Naive B cell (primary cell): ENCODE data around the gene MROH9. TPM values are rescaled to one million over a fixed set of nuclear protein-coding genes. Genes with fewer than 3 reads are reported as not detected.

Experiments used
- ATAC-seq, 2 donors: fragments of 150-1000 bp; cut with Tn5 transposase; 2 replicates each; pipeline ENCODE4 v1.10.0; 2021; ENCODE audit warnings: low read depth in 2 of 2, mild to moderate bottlenecking in 2 of 2, moderate library complexity in 2 of 2
- DNase-seq: peaks from one replicate; pipeline ENCODE4 v3.0.0; 2022
- H3K27ac Mint-ChIP-seq, 6 donors: one replicate each; pipeline ENCODE4 v1.8.0; 2020 to 2022; ENCODE audit warnings: mild to moderate bottlenecking in 6 of 6, mixed read lengths in 6 of 6, moderate library complexity in 5 of 6, inconsistent platforms in 2 of 6
- H3K27me3 Mint-ChIP-seq, 3 donors: one replicate each; pipeline ENCODE4 v1.8.0; 2021 to 2022; ENCODE audit warnings: mixed read lengths in 3 of 3, mild to moderate bottlenecking in 1 of 3
- H3K36me3 Mint-ChIP-seq, 2 donors: one replicate each; pipeline ENCODE4 v1.8.0; 2020 to 2022; ENCODE audit warnings: mixed read lengths in 2 of 2, inconsistent platforms in 1 of 2, mild to moderate bottlenecking in 1 of 2
- H3K4me1 Mint-ChIP-seq, 3 donors: one replicate each; pipeline ENCODE4 v1.8.0; 2020 to 2022; ENCODE audit warnings: mixed read lengths in 3 of 3, inconsistent platforms in 1 of 3, mild to moderate bottlenecking in 1 of 3, moderate library complexity in 1 of 3
- H3K4me3 Mint-ChIP-seq, 8 donors: one replicate each; pipeline ENCODE4 v1.8.0; 2020 to 2022; ENCODE audit warnings: mild to moderate bottlenecking in 8 of 8, mixed read lengths in 8 of 8, moderate library complexity in 8 of 8, inconsistent platforms in 2 of 8
- H3K9me3 Mint-ChIP-seq, 7 donors: one replicate each; pipeline ENCODE4 v1.8.0; 2020 to 2022; ENCODE audit warnings: mixed read lengths in 7 of 7, mild to moderate bottlenecking in 5 of 7, inconsistent platforms in 2 of 7, moderate library complexity in 1 of 7
- polyA plus RNA-seq, 6 donors: library from polyadenylated mRNA; unstranded; fragments of 300-500 nt; fragmentation: Illumina TruSeq; gene quantifications; one replicate each; pipeline ENCODE4 v1.2.3, GENCODE V29; 2021; ENCODE audit warnings: low read depth in 6 of 6

The MROH9 gene
- polyA plus RNA-seq, 6 donors from 2014 or later, result not detected

GRCh38 chr1:171062902-171063301 lies 127.6 kb downstream of the MROH9 start:
- no peak for ATAC-seq
- H3K27me3 Mint-ChIP-seq, result no peaks in the 10 kb centered on the region

DNA sequence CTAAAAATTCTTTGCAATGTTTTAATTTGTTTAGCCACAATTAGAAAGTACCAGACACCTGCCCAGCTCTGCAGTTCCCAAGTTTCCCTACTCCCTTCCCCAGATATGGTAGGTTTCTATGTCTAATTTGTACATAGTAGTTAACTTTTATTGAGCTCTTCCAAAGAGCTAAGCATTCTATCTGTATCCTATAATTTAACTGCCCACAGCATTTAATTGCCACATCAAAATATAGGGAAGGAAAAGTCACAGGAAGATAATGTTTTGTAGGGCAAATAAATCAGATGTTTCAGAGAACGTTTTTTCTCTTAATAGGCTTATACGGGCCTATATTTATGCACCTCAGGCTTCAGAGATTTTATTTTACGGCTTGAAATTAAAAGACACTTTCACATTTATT lies 139.7 kb downstream of the MROH9 start:
- peaks cover 3 to 16% (median 15%) of the 10 kb centered on the region in 3 donors for H3K27me3 Mint-ChIP-seq
- H3K4me1 Mint-ChIP-seq, result no peaks in the 10 kb centered on the region
- ATAC-seq, result no peak
- no peak overlapping the region for H3K27ac Mint-ChIP-seq
- DNase-seq, result no peak
- H3K4me3 Mint-ChIP-seq, result no peak overlapping the region
- no peaks in the 10 kb centered on the region for H3K36me3 Mint-ChIP-seq
- H3K9me3 Mint-ChIP-seq, result peaks cover 0 to 3% (median 0%) of the 10 kb centered on the region in 7 donors

More at GRCh38 chr1:171062902-171063301, 127.6 kb downstream of the MROH9 start:
- Mint-ChIP-seq H3K36me3 (no peaks in the 10 kb centered on the region), H3K4me3 (no peak overlapping the region), H3K4me1 (no peaks in the 10 kb centered on the region), H3K9me3 (peaks cover 0 to 7% (median 0%) of the 10 kb centered on the region in 7 donors), H3K27ac (no peak overlapping the region)
- no peak for DNase-seq

GRCh38 chr1:171081314-171081753 lies 146.0 kb downstream of the MROH9 start:
- no peak overlapping the region for H3K27ac Mint-ChIP-seq
- no peak for ATAC-seq
- H3K4me3 Mint-ChIP-seq, result no peak overlapping the region
- peaks cover 0 to 6% (median 4%) of the 10 kb centered on the region in 3 donors for H3K27me3 Mint-ChIP-seq
- H3K4me1 Mint-ChIP-seq, result no peaks in the 10 kb centered on the region
- H3K9me3 Mint-ChIP-seq, result peaks cover 0 to 3% (median 0%) of the 10 kb centered on the region in 7 donors
- no peaks in the 10 kb centered on the region for H3K36me3 Mint-ChIP-seq
- DNase-seq, result no peak

GRCh38 chr1:171081763-171082201 lies 146.4 kb downstream of the MROH9 start:
- Mint-ChIP-seq H3K4me1 (no peaks in the 10 kb centered on the region), H3K4me3 (no peak overlapping the region), H3K27me3 (peaks cover 0 to 4% (median 2%) of the 10 kb centered on the region in 3 donors), H3K36me3 (no peaks in the 10 kb centered on the region), H3K27ac (no peak overlapping the region), H3K9me3 (no peaks in the 10 kb centered on the region)
- ATAC-seq, result no peak
- no peak for DNase-seq

GRCh38 chr1:171082606-171083005 lies 147.3 kb downstream of the MROH9 start:
- Mint-ChIP-seq H3K27ac (no peak overlapping the region), H3K36me3 (no peaks in the 10 kb centered on the region), H3K4me1 (no peaks in the 10 kb centered on the region), H3K9me3 (no peaks in the 10 kb centered on the region), H3K27me3 (peaks cover 0 to 5% (median 0%) of the 10 kb centered on the region in 3 donors), H3K4me3 (no peak overlapping the region)
- ATAC-seq (no peak), DNase-seq (no peak)

DNA sequence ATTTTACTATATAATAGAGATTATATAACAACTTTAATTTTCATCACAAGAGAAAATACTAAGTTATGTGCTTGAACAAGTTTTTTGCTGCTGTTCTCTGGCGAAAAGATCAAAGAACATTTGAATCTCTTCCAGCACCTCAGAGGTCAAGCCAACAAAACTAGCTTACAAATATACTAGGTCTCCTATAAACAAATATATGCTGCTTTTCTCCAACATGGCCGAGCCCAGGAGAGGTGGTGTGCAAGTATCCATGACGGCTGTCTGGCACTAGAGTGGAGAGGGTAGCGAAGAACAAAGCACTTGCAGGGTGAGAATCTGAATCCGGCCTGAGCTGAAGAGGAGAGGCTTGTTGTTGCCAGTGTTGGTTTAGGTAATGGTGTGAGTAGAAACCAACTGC lies 147.9 kb downstream of the MROH9 start:
- Mint-ChIP-seq H3K27me3 (peaks cover 0 to 5% (median 0%) of the 10 kb centered on the region in 3 donors), H3K9me3 (no peaks in the 10 kb centered on the region), H3K27ac (peak overlapping the region in 1 of 6 donors; percentile 1), H3K4me3 (no peak overlapping the region), H3K4me1 (no peaks in the 10 kb centered on the region), H3K36me3 (no peaks in the 10 kb centered on the region)
- ATAC-seq (no peak), DNase-seq (no peak)

DNA sequence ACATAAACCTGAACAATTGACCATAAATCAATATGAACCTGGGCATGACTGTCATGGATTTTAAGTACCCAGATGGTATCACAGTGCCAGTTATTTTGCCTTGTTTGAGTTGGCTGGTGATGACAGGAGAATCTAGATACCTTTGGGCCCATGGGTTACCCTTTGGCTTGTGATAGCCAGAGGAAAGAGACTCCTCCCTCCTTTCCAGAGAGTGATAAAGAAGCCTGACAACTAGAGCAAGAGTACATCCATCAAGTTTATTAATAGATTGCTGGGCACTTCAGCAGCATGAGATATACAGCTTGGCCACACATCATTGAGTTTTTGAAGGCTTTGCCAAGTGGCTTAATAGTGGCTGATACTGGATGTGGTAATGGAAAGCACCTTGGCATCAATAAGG lies 148.8 kb downstream of the MROH9 start:
- Mint-ChIP-seq H3K4me1 (no peaks in the 10 kb centered on the region), H3K4me3 (no peak overlapping the region), H3K27me3 (peaks cover 0 to 5% (median 0%) of the 10 kb centered on the region in 3 donors), H3K27ac (no peak overlapping the region), H3K36me3 (no peaks in the 10 kb centered on the region), H3K9me3 (no peaks in the 10 kb centered on the region)
- DNase-seq (no peak), ATAC-seq (no peak)

DNA sequence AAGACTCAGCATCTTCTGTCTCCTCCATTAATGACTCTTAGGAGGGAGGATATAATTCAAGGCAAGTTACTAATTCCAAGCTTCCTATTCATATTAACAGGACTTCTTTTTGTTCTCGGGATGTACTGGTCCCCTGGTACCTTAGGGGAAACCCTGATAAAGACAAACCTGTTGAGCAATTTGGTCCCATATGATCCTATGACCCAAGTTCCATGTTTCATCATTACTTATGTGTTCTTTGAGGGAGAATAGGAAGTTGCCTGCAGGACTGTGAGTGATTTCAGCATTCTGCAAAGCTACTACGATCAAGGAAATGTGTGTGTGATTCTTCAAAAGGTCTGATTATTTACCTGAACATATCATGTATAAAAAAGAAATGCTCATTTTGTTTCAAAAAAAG lies 149.5 kb downstream of the MROH9 start:
- no peak overlapping the region for H3K27ac Mint-ChIP-seq

DNA sequence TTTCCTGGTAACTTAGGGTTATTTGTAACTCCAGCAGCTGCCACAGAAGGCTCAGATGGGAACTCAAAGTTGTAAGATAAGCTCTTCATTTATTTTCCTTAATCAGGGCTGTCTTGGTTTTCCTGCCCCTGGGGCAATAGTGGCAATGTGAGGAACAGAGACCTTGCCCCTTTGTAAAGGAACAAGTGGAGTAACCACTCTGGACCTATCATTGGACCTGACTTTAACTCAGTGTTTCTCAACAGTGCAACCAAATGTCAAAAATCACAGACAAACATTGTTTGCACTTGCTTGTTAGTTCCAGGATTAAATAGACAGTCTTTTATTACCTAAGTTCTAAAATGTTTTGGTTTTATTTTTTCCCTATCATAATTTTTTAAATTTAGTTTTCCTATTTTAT lies 152.6 kb downstream of the MROH9 start:
- H3K4me3 Mint-ChIP-seq, result no peak overlapping the region
- H3K27me3 Mint-ChIP-seq, result peaks cover 0 to 5% (median 0%) of the 10 kb centered on the region in 3 donors
- H3K9me3 Mint-ChIP-seq, result no peaks in the 10 kb centered on the region
- no peak for ATAC-seq
- DNase-seq, result no peak
- no peak overlapping the region for H3K27ac Mint-ChIP-seq
- H3K4me1 Mint-ChIP-seq, result no peaks in the 10 kb centered on the region
- no peaks in the 10 kb centered on the region for H3K36me3 Mint-ChIP-seq

More for the DNA sequence above, 149.5 kb downstream of the MROH9 start:
- no peaks in the 10 kb centered on the region for H3K9me3 Mint-ChIP-seq
- no peaks in the 10 kb centered on the region for H3K36me3 Mint-ChIP-seq
- H3K27me3 Mint-ChIP-seq, result peaks cover 0 to 5% (median 0%) of the 10 kb centered on the region in 3 donors
- no peaks in the 10 kb centered on the region for H3K4me1 Mint-ChIP-seq
- ATAC-seq, result no peak
- H3K4me3 Mint-ChIP-seq, result no peak overlapping the region
- no peak for DNase-seq

- DNase-seq (no peak), ATAC-seq (no peak)
- Mint-ChIP-seq H3K36me3 (no peaks in the 10 kb centered on the region), H3K4me1 (no peaks in the 10 kb centered on the region), H3K9me3 (no peaks in the 10 kb centered on the region), H3K27ac (no peak within 1 kb of the TSS), H3K27me3 (peaks cover 0 to 5% (median 0%) of the 10 kb centered on the region in 3 donors), H3K4me3 (no peak within 1 kb of the TSS)
Measured at GRCh38 chr1:171090604-171091003, 155.3 kb downstream of the MROH9 start, which contains the start of gene FMO3. FMO3 (plus strand) TSS chr1:171090905; CDS start chr1:171092659, 1,754 bp downstream.

- ATAC-seq (no peak), DNase-seq (no peak)
- H3K4me3 Mint-ChIP-seq, result no peak overlapping the region
- H3K4me1 Mint-ChIP-seq, result no peaks in the 10 kb centered on the region
- H3K27me3 Mint-ChIP-seq, result peaks cover 0 to 15% (median 0%) of the 10 kb centered on the region in 3 donors
- peaks cover 0 to 3% (median 0%) of the 10 kb centered on the region in 7 donors for H3K9me3 Mint-ChIP-seq
- H3K36me3 Mint-ChIP-seq, result no peaks in the 10 kb centered on the region
- H3K27ac Mint-ChIP-seq, result no peak overlapping the region
Measured at GRCh38 chr1:171103862-171104261, 168.5 kb downstream of the MROH9 start.

DNA sequence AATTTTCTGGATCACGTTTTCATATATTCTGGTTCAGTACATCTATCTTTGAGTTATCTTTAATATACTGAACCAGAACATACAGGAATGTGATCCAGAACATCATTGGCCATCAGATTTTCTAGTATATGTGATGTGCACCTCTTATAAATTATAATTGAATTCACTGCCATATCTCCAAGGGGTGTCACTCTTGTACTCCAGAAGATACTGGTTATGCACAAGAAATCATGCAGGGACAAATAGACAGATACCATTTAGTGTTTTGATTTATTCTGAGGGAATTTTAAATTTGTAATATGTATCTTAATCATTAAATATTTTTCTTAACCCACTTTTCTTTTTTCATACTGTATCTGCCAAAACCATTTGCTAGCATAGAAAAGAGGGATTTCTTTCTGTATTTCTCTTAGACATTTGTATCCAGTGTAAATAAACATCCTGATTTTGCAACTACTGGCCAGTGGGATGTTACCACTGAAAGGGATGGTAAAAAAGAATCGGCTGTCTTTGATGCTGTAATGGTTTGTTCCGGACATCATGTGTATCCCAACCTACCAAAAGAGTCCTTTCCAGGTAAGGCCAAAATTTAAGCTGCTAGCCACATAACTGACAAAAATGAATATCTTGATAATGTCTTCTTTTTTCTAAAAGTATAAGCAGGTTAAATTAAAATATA lies 172.1 kb downstream of the MROH9 start:
- no peak overlapping the region for H3K4me3 Mint-ChIP-seq
- H3K4me1 Mint-ChIP-seq, result no peaks in the 10 kb centered on the region
- H3K36me3 Mint-ChIP-seq, result no peaks in the 10 kb centered on the region
- DNase-seq (no peak), ATAC-seq (no peak)
- peaks cover 0 to 8% (median 4%) of the 10 kb centered on the region in 3 donors for H3K27me3 Mint-ChIP-seq
- no peak overlapping the region for H3K27ac Mint-ChIP-seq
- no peaks in the 10 kb centered on the region for H3K9me3 Mint-ChIP-seq

- no peak for ATAC-seq
- Mint-ChIP-seq H3K4me3 (no peak overlapping the region), H3K9me3 (no peaks in the 10 kb centered on the region), H3K27ac (no peak overlapping the region), H3K27me3 (peaks cover 0 to 8% (median 4%) of the 10 kb centered on the region in 3 donors), H3K4me1 (no peaks in the 10 kb centered on the region), H3K36me3 (no peaks in the 10 kb centered on the region)
- DNase-seq, result no peak
Measured at GRCh38 chr1:171107969-171108368, 172.6 kb downstream of the MROH9 start.

DNA sequence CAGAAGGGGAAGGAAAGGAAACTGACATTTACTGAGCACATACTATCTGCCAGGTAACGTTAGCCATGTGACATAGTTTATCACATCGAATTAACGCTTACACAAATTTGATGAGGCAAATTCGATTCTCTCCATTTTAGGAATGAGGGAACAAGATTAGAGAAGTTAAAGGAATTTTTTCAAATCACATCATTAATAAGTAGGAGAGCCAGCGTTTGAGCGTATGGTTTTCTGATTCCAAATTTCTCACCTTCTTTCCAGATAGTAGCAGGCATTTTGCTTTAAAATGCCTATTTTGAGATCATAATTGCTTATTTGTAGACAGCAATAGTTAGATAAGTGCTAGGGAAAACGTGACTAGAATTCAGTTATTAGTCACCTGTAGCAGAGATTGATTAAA lies 174.6 kb downstream of the MROH9 start:
- H3K27me3 Mint-ChIP-seq, result peaks cover 0 to 8% (median 4%) of the 10 kb centered on the region in 3 donors
- no peak overlapping the region for H3K4me3 Mint-ChIP-seq
- no peaks in the 10 kb centered on the region for H3K36me3 Mint-ChIP-seq
- no peaks in the 10 kb centered on the region for H3K9me3 Mint-ChIP-seq
- no peak overlapping the region for H3K27ac Mint-ChIP-seq
- H3K4me1 Mint-ChIP-seq, result no peaks in the 10 kb centered on the region
- no peak for DNase-seq
- no peak for ATAC-seq
